HG03457 (cell line): Measurements from ENCODE around the gene DEFB131A.
"Not testable (repeated sequence)": the region's sequence is repeated elsewhere in the genome, so short reads cannot be mapped to it uniquely, and the experiment has no call there.

Experiments
- ATAC-seq: cut with Tn5 transposase; IDR thresholded peaks from one replicate; pipeline ENCODE4 v1.9.1; 2021; ENCODE audit warnings: moderate number of reproducible peaks; ENCODE audit not compliant: unreplicated experiment

The DEFB131A gene, protein sequence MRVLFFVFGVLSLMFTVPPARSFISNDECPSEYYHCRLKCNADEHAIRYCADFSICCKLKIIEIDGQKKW

GRCh38 chr4:9444114-9444513 is at the start of gene DEFB131A:
Gene DEFB131A (plus strand): TSS chr4:9444414. CDS start chr4:9444534, 120 bp downstream.
- ATAC-seq: not testable (repeated sequence)

DNA sequence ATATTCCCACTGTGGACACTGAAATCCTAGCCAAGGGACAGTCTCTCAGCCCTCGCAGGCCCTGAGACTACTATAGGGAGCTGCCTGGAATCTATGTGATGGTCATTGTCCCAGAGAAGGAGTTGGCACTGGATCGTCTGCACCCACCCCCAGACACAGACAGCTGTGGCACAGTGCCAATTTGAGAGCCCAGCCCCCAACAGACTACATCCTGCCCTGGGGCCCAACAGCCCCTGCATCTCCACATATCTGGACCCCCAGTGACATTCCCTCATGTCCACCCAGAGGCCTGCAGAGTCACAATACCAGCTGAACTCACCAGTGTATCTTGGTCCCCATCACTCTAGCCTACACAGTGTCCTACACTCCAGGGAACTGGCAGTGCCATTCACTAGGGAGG is 38.4 kb upstream of the DEFB131A start:
- ATAC-seq: not testable (repeated sequence)

GRCh38 chr4:9406491-9406890 is 37.7 kb upstream of the DEFB131A start:
- not testable (repeated sequence) for ATAC-seq

DNA sequence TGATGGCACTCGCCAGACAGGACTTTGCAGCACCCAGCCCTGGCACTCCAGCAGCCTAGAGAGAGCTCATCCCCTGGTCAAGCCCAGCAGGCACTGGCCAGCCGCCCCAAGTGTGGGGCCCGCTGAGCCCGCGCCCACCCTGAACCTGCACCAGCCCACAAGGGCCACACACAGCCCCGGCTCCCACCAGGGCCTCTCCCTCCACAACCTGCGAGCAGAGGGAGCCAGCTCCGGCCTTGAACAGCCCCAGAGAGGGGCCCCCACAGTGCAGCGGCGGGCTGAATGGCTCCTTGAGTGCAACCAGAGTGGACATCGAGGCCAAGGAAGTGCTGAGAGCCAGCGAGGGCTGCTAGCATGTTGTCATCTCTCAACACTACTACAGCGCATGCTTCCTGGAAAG is 34.4 kb upstream of the DEFB131A start:
- no peak for ATAC-seq

- peak; percentile 51 for ATAC-seq
These were observed 22.2 kb upstream of the DEFB131A start for GRCh38 chr4:9421884-9422455.

- ATAC-seq: not testable (repeated sequence)
These were observed 18.3 kb upstream of the DEFB131A start for GRCh38 chr4:9425916-9426315.

- ATAC-seq: not testable (repeated sequence)
These were observed 14.2 kb upstream of the DEFB131A start for GRCh38 chr4:9430061-9430460.

GRCh38 chr4:9433320-9433719 is 10.9 kb upstream of the DEFB131A start:
- ATAC-seq: not testable (repeated sequence)

GRCh38 chr4:9436728-9437127 is 7.5 kb upstream of the DEFB131A start:
- ATAC-seq: not testable (repeated sequence)

GRCh38 chr4:9442355-9442754 is 1.9 kb upstream of the DEFB131A start:
- ATAC-seq: not testable (repeated sequence)

DNA sequence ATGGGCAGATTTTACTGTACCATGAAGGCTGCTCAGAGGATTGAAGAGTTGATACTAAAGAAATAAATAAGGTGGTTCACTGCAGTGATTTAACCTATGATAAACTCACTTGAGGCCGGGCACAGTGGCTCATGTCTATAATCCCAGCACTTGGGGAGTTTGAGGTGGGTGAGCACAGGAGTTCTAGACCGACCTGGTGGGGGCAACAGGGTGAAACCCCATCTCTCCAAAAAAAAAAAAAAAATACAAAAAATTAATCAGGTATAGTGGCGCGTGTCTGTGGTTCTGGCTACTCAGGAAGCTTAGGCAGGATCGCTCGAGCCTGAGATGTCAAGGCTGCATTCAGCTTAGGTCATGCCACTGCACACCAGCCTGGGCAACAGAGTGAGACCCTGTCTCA is 467 bp downstream of the DEFB131A start:
- not testable (repeated sequence) for ATAC-seq

- ATAC-seq: not testable (repeated sequence)
These were observed 8.0 kb downstream of the DEFB131A start for GRCh38 chr4:9452251-9452650.

DNA sequence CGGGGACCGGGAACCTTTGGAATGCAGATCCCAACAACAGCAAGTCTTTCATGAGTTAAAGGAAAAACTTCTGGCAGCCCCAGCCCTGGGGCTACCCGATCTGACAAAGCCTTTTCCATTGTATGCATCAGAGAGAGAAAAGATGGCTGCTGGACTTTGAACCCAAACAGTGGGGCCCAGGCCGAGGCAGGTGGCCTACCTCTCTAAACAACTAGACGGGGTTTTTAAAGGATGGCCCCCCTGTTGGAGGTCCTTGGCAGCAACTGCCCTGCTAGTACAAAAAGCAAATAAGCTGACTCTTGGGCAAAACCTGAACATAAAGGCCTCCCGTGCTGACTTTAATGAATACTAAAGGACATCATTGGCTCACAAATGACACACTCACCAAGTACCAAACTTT is 10.1 kb downstream of the DEFB131A start:
- ATAC-seq: not testable (repeated sequence)

- ATAC-seq: not testable (repeated sequence)
These were observed 10.8 kb downstream of the DEFB131A start for GRCh38 chr4:9455046-9455445.

DNA sequence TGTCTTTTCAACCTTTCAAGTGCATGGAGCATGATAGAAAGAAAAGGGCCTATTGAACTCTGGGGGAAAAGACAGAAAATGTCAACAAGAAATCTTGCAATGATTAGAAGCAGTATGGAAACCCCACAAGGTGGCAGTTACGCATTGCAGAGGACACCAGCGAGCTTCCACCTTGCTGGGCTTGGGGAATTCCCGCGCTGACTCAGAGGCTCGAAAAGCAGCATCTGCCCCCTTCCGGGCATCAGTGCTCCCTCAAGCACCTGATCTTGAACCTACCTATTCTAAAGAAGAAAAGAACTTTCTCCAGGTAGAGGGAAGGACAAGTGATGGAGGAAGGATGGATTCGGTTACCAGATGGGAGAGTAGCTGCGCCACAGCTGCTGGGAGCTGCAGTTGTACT is 35.3 kb downstream of the DEFB131A start:
- ATAC-seq: not testable (repeated sequence)

- not testable (repeated sequence) for ATAC-seq
These were observed 35.9 kb downstream of the DEFB131A start for GRCh38 chr4:9480066-9480465.

GRCh38 chr4:9482871-9483270 is 38.7 kb downstream of the DEFB131A start:
- not testable (repeated sequence) for ATAC-seq

DNA sequence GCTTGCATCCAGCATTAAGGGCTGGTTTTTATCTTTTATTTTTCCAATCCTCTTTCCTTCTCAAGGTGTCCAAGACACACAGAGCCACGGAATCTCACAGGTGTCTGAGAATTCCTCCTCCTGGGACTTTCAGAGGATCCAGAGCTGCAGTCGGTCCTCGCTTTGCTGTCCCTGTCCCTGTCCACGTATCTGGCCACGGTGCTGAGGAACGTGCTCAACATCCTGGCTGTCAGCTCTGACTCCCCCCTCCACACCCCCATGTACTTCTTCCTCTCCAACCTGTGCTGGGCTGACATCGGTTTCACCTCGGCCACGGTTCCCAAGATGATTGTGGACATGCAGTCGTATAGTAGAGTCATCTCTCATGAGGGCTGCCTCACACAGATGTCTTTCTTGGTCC is 39.5 kb downstream of the DEFB131A start:
- not testable (repeated sequence) for ATAC-seq

DNA sequence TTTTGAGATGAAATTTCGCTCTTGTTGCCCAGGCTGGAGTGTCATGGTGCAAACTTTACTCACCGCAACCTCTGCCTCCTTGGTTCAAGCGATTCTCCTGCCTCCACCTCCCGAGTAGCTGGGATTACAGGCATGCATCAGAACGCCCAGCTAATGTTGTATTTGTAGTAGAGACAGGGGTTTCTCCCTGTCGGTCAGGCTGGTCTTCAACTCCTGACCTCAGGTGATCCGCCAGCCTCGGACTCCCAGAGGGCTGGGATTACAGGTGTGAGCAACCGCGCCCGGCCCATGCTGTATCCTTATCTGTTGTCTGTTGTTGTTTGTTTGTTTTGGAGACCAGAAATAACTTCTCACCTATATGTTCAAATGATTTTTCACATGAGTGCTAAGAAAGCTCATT is 42.7 kb downstream of the DEFB131A start:
- ATAC-seq: not testable (repeated sequence)

- ATAC-seq: not testable (repeated sequence)
These were observed 44.6 kb downstream of the DEFB131A start for GRCh38 chr4:9488796-9489195.

DNA sequence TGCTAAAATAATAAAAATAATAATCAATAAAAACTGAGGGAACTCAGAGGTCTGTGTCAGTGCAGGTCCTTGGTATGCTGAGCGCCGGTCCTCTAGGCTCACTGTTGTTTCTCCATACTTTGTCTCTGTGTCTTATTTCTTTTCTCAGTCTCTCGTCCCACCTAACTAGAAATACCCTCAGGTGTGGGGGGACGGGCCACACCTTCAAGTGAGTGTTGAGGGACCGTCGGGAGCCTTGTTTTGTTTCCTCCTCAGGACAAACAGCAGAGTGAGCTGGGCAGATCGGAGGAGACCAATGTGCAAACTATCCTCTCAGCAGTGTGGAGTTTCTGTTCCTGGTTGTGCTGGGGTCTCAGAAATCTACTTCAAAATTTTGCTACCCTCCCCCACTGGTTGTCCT is 46.3 kb downstream of the DEFB131A start:
- not testable (repeated sequence) for ATAC-seq

- ATAC-seq: not testable (repeated sequence)
These were observed 46.8 kb downstream of the DEFB131A start for GRCh38 chr4:9490986-9491385.

DNA sequence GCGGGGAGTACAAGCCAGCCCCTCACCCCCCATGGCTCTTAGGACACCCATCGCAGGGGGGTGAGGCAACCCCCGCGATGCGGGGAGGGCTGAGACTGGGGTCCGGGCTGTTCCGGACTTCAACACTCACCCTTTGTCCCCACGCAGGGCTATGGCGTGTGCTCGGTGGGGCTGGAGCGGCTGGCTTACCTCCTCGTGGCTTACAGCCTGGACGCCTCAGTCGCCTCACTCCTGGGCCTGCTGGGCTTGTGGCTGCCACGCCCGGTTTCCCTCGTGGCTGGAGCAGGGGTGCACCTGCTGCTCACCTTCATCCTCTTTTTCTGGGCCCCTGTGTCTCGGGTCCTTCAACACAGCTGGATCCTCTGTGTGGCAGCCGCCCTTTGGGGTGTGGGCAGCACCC is 49.4 kb downstream of the DEFB131A start:
- not testable (repeated sequence) for ATAC-seq
